Measurements from ENCODE around the gene STX19. TPM values are rescaled to one million over a fixed set of nuclear protein-coding genes. Genes with fewer than 3 reads are reported as not detected.

Gene STX19, protein sequence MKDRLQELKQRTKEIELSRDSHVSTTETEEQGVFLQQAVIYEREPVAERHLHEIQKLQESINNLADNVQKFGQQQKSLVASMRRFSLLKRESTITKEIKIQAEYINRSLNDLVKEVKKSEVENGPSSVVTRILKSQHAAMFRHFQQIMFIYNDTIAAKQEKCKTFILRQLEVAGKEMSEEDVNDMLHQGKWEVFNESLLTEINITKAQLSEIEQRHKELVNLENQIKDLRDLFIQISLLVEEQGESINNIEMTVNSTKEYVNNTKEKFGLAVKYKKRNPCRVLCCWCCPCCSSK
- total RNA-seq (not detected in 2 replicates), polyA plus RNA-seq (not detected in 2 replicates), polyA minus RNA-seq (not detected in 2 replicates)
- total RNA-seq (2013): 0.07 TPM

DNA sequence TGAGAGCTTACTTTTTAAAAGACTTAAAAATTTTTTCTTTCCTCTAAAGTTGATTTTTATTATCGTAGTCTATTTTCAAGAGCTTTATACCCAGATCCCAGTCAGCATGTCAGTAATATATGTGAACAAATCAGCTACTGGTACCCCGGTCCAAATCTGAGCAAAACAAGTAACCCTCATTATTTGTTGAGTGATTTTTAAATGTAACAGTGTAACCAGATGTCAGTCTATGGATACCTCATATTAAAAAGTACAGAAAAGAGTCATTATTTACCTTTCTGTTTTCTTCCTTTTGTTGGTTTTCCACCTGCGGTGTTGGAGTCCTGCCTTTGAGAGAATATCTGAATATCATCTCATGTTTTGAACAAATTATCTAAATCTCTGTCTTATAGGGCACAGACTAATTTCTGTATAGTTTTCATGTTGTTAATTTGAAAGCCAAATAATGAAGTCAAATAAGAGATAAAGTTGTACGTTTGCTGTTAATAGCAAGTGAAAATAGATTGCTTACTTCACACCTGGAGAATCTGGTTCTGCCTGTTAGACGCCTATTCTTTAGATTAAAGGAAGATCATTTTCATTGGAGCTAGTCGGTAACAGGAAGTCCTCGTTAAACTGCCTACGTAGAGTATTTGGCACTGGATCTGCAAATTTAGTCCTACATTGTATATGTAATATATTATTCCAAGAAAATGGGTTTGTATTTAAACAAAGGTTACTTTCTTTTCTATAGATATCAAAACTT lies at the start of gene STX19:
Gene STX19, minus strand, starts transcription at position 505 of the 745 bp plus-strand sequence. CDS start 13,328 bp downstream, outside the sequence.
- POLR2A ChIA-PET: no interaction called here
- Histone ChIP-seq H3K9me3 (ENCODE audit: control extremely low read depth in 1 of 3, control insufficient read depth in 2 of 3, insufficient read depth in 1 of 3, low read length in 2 of 3) (no peaks in the 10 kb centered on the region), H3K27me3 (replicated peaks in 1 of 4; ENCODE audit: control extremely low read depth in 1 of 4, control insufficient read depth in 3 of 4, insufficient read depth in 4 of 4, low read length in 3 of 4) (no peaks in the 10 kb centered on the region), H3K79me2 (ENCODE audit: control insufficient read depth, insufficient read depth, low read length) (no peaks in the 10 kb centered on the region), H4K20me1 (ENCODE audit: control insufficient read depth, insufficient read depth, low read length, poor library complexity, severe bottlenecking) (no peaks in the 10 kb centered on the region), H2AFZ (ENCODE audit: insufficient read depth, low read depth, low read length, poor library complexity, severe bottlenecking) (no peak within 1 kb of the TSS), H3K4me2 (replicated peaks; ENCODE audit: low read depth, low read length, poor library complexity, severe bottlenecking) (no peak within 1 kb of the TSS), H3K4me1 (ENCODE audit: control insufficient read depth in 2 of 2, insufficient read depth in 2 of 2, low read length in 2 of 2) (no peaks in the 10 kb centered on the region), H3K27ac (ENCODE audit: low read length in 2 of 2) (no peak within 1 kb of the TSS), H3K9ac (ENCODE audit: low read length) (no peak within 1 kb of the TSS), H3K36me3 (replicated peaks in 1 of 2; ENCODE audit: control extremely low read depth in 1 of 2, control insufficient read depth in 1 of 2, extremely low read depth in 1 of 2, insufficient read depth in 2 of 2, low read length in 1 of 2) (no peaks in the 10 kb centered on the region), H3K4me3 (ENCODE audit: control extremely low read depth in 1 of 5, extremely low read depth in 1 of 5, insufficient read depth in 1 of 5, low read depth in 2 of 5, low read length in 4 of 5) (no peak within 1 kb of the TSS)
- TF ChIP-seq, protein P1, sequence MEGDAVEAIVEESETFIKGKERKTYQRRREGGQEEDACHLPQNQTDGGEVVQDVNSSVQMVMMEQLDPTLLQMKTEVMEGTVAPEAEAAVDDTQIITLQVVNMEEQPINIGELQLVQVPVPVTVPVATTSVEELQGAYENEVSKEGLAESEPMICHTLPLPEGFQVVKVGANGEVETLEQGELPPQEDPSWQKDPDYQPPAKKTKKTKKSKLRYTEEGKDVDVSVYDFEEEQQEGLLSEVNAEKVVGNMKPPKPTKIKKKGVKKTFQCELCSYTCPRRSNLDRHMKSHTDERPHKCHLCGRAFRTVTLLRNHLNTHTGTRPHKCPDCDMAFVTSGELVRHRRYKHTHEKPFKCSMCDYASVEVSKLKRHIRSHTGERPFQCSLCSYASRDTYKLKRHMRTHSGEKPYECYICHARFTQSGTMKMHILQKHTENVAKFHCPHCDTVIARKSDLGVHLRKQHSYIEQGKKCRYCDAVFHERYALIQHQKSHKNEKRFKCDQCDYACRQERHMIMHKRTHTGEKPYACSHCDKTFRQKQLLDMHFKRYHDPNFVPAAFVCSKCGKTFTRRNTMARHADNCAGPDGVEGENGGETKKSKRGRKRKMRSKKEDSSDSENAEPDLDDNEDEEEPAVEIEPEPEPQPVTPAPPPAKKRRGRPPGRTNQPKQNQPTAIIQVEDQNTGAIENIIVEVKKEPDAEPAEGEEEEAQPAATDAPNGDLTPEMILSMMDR (IDR thresholded peaks at IDR 0.05): no peak
- no peak for TF ChIP-seq EZH2 (IDR thresholded peaks at IDR 0.05; ENCODE audit: borderline replicate concordance, insufficient read depth, low read depth, low read length, poor library complexity, severe bottlenecking)
- intact Hi-C loops (cut with micrococcal nuclease): no loop called here
- Mint-ChIP-seq H3K4me1 (no peaks in the 10 kb centered on the region), H3K4me3 (no peak within 1 kb of the TSS), H3K27me3 (no peaks in the 10 kb centered on the region), H3K27ac (no peak within 1 kb of the TSS), H3K9me3 (ENCODE audit: insufficient read depth) (no peaks in the 10 kb centered on the region)
- 100% methylated on average over 1 of the region's 8 CpGs for WGBS (ENCODE audit: insufficient coverage)
- no peak for ATAC-seq (ENCODE audit: low read depth)
- no peak for DNase-seq
- CTCF ChIA-PET: interaction anchor here (0.8 kb wide), 1 partner anchor 23 kb away, joined by 3 read pairs; no protein-coding TSS in a partner anchor

DNA sequence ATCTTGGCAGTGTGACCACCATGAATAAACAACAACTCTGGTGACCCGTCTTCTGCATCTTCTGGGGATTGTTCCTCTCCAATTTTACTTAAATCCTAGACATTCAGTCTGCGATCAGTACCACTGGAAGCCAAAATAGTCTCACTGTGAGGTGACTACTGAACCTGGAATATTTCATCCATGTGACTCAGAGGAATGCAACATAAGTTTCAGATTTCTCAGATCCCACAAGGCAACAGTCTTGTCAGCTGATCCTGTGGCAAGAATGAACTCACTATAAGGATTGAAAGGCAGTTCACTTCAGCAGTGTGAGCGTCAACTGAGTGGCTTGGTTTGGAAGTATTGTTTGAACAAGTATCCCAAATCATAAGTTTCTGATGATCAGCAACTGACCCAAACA lies 47.7 kb upstream of the STX19 start:
- Histone ChIP-seq H3K4me2 (replicated peaks; ENCODE audit: low read depth, low read length, poor library complexity, severe bottlenecking) (no peak overlapping the region), H3K9ac (ENCODE audit: low read length) (no peak overlapping the region), H3K4me3 (ENCODE audit: control extremely low read depth in 1 of 5, extremely low read depth in 1 of 5, insufficient read depth in 1 of 5, low read depth in 2 of 5, low read length in 4 of 5) (no peak overlapping the region), H3K9me3 (ENCODE audit: control extremely low read depth in 1 of 3, control insufficient read depth in 2 of 3, insufficient read depth in 1 of 3, low read length in 2 of 3) (no peaks in the 10 kb centered on the region), H3K79me2 (ENCODE audit: control insufficient read depth, insufficient read depth, low read length) (peaks cover 65% of the 10 kb centered on the region), H2AFZ (ENCODE audit: insufficient read depth, low read depth, low read length, poor library complexity, severe bottlenecking) (no peak overlapping the region), H3K27me3 (replicated peaks in 1 of 4; ENCODE audit: control extremely low read depth in 1 of 4, control insufficient read depth in 3 of 4, insufficient read depth in 4 of 4, low read length in 3 of 4) (no peaks in the 10 kb centered on the region), H3K27ac (ENCODE audit: low read length in 2 of 2) (no peak overlapping the region), H3K36me3 (replicated peaks in 1 of 2; ENCODE audit: control extremely low read depth in 1 of 2, control insufficient read depth in 1 of 2, extremely low read depth in 1 of 2, insufficient read depth in 2 of 2, low read length in 1 of 2) (peaks cover 5 to 14% of the 10 kb centered on the region in 2 experiments), H3K4me1 (ENCODE audit: control insufficient read depth in 2 of 2, insufficient read depth in 2 of 2, low read length in 2 of 2) (peaks cover 12 to 15% of the 10 kb centered on the region in 2 donors), H4K20me1 (ENCODE audit: control insufficient read depth, insufficient read depth, low read length, poor library complexity, severe bottlenecking) (no peaks in the 10 kb centered on the region)
- no peak overlapping the region for H3K27ac Mint-ChIP-seq
- intact Hi-C loops (cut with micrococcal nuclease): no loop called here
- ChIA-PET POLR2A (no interaction called here), CTCF (no interaction called here)
- no peak for TF ChIP-seq EZH2 (IDR thresholded peaks at IDR 0.05; ENCODE audit: borderline replicate concordance, insufficient read depth, low read depth, low read length, poor library complexity, severe bottlenecking)
- TF ChIP-seq, protein P1 (IDR thresholded peaks at IDR 0.05): no peak
- H3K4me1 Mint-ChIP-seq: peaks cover 61% of the 10 kb centered on the region
- ATAC-seq (ENCODE audit: low read depth) (no peak), DNase-seq (no peak)
- WGBS (ENCODE audit: insufficient coverage): 95% methylated on average over 2 of the region's 3 CpGs
- H3K4me3 Mint-ChIP-seq: no peak overlapping the region
- H3K27me3 Mint-ChIP-seq: no peaks in the 10 kb centered on the region
- no peaks in the 10 kb centered on the region for H3K9me3 Mint-ChIP-seq (ENCODE audit: insufficient read depth)
